Right lobe of liver (tissue), 4 donors: ENCODE measurements around the gene CATSPERE.

Source experiments
- CTCF ChIP-seq, 4 donors: fragments of 200-600 bp in 3 of 4; fragments of 450-650 bp in 1 of 4; IDR thresholded peaks; one replicate each; pipeline versions ENCODE4 v1.5.1 to v1.8.0; 2016 to 2022; ENCODE audit warnings: antibody characterized with exemption in 4 of 4, mild to moderate bottlenecking in 2 of 4
- POLR2A ChIP-seq: fragments of 450-650 bp; IDR thresholded peaks from one replicate; pipeline ENCODE4 v1.6.1; 2017; ENCODE audit warnings: antibody characterized with exemption, mild to moderate bottlenecking
- donor health status: DM: no; HTN: no; CAD: no.
- donor health status: DM: no; HTN: no; CAD: no.
- donor health status: DM: no; HTN: yes; CAD: no.

- TF ChIP-seq CTCF (IDR thresholded peaks at IDR 0.05) (no peak), POLR2A (no peak)
Measured at GRCh38 chr1:244427647-244428046, 33.4 kb upstream of the CATSPERE start.
